ENCODE measurements around the gene ANKRD33B. TPM values are rescaled to one million over a fixed set of nuclear protein-coding genes. Genes with fewer than 3 reads are reported as not detected.

The ANKRD33B gene
- total and polyA plus RNA-seq, 2 of the 8 experiments (the other 6 are each of a cell fraction or from before 2014, with no cell fraction given) = 6.9 to 20.6 TPM

DNA sequence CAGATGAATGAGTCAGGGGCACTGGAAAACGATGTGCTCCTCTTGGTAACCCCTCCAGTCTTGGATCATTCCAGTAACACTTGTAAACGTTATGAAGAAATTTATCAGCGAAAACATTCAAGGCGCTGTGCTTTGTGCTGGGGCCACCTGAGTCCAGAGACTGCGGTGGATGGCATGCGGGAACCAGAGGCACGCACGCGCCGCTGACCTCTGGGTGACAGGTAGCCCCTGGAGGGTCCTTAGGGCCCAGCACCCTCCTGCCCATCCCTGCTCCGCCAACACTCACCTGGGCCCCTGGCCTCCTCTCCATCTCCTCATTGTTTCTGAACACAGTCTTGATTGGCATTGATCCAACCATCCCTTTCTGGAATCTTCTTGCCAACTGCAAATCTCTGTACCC, 110.2 kb downstream of the ANKRD33B start:
- H3K4ac ChIP-seq (replicated peaks; ENCODE audit: insufficient read length, low read depth, low read length) = no peak overlapping the region
- TF ChIP-seq KDM1A (IDR thresholded peaks at IDR 0.05; ENCODE audit: borderline replicate concordance, low read length) = no peak
- TF ChIP-seq KDM4A (IDR thresholded peaks at IDR 0.05; ENCODE audit: low read depth, low read length, severe bottlenecking) = no peak
- TF ChIP-seq ASH2L (IDR thresholded peaks at IDR 0.05; ENCODE audit: low read length) = no peak
- no peak for TF ChIP-seq POU5F1 (IDR thresholded peaks at IDR 0.05; ENCODE audit: low read depth, low read length)
- TF ChIP-seq GTF2F1 (IDR thresholded peaks at IDR 0.05; ENCODE audit: borderline replicate concordance, low read depth, low read length) = no peak
- no peak for TF ChIP-seq SIN3A (conservative IDR thresholded peaks at IDR 0.05 in 1 of 2, IDR thresholded peaks at IDR 0.05 in 1 of 2; ENCODE audit: low read depth in 1 of 2, low read length in 2 of 2)
- TF ChIP-seq RAD21 (IDR thresholded peaks at IDR 0.05 in 1 of 2, conservative IDR thresholded peaks at IDR 0.05 in 1 of 2; ENCODE audit: low read depth in 2 of 2, low read length in 2 of 2) = no peak
- H2BK12ac ChIP-seq (ENCODE audit: low read depth, low read length) = no peak overlapping the region
- H3K56ac ChIP-seq (replicated peaks; ENCODE audit: insufficient read length, low read depth, low read length) = no peak overlapping the region
- H3K23me2 ChIP-seq (ENCODE audit: low read depth, low read length) = peaks cover 6% of the 10 kb centered on the region; the same call in 1 of the 2 replicates
- H2AK5ac ChIP-seq (ENCODE audit: low read depth, low read length) = no peak overlapping the region
- no peak overlapping the region for H3K4me3 ChIP-seq (ENCODE audit: extremely low read depth in 1 of 4, insufficient read depth in 2 of 4, low read depth in 3 of 4, low read length in 4 of 4)
- H3K23ac ChIP-seq (ENCODE audit: insufficient read length) = no peak overlapping the region
- H3K18ac ChIP-seq (ENCODE audit: extremely low read depth, low read length) = no peak overlapping the region
- CTCF ChIA-PET (ENCODE audit: partially characterized antibody) = interaction anchor here (0.7 to 3.6 kb wide), 6 partner anchors 11 to 222 kb away, joined by 3 to 22 read pairs (median 6); no protein-coding TSS in a partner anchor
- H3K9me3 ChIP-seq (ENCODE audit: insufficient read depth in 2 of 2, low read depth in 1 of 2, low read length in 1 of 2) = no peaks in the 10 kb centered on the region
- no peak overlapping the region for H4K8ac ChIP-seq (ENCODE audit: extremely low read depth, insufficient read depth, low read length)
- 88% methylated on average over 11 of the region's 11 CpGs; no CpG with 5 or more reads in 1 of the 2 experiments for WGBS, 2 experiments (ENCODE audit: extremely low coverage in 1 of 2, insufficient coverage in 1 of 2, insufficient read length in 1 of 2, insufficient replicate concordance in 2 of 2, low coverage in 1 of 2, low lambda C conversion rate in 2 of 2, missing lambda C conversion rate in 1 of 2)
- 0 out of 8 replicates have a peak, but pooled peaks cover 0 to 4% (median 0%) of the 10 kb centered on the region in 4 experiments for H3K36me3 ChIP-seq (ENCODE audit: control insufficient read depth in 2 of 4, insufficient read depth in 4 of 4, low read length in 3 of 4)
- peaks cover 0 to 5% of the 10 kb centered on the region in 2 experiments for H4K20me1 ChIP-seq (replicated peaks in 1 of 2; ENCODE audit: control insufficient read depth in 1 of 2, insufficient read depth in 2 of 2, low read length in 2 of 2)
- H3K4me2 ChIP-seq (ENCODE audit: insufficient read depth in 1 of 2, low read depth in 2 of 2, low read length in 2 of 2) = no peak overlapping the region
- no peaks in the 10 kb centered on the region for H3K27me3 ChIP-seq (replicated peaks in 1 of 4; ENCODE audit: control insufficient read depth in 3 of 4, extremely low read depth in 1 of 4, insufficient read depth in 3 of 4, low read length in 3 of 4)
- H4K91ac ChIP-seq (replicated peaks; ENCODE audit: insufficient read length, low read length) = no peak overlapping the region
- DNase-seq (ENCODE audit: low read depth in 1 of 2, low spot score in 2 of 2) (no peak), FAIRE-seq (no peak)
- H2BK15ac ChIP-seq (ENCODE audit: low read length) = no peak overlapping the region
- H3K79me1 ChIP-seq (ENCODE audit: low read depth, low read length) = no peaks in the 10 kb centered on the region; the same call in 1 of the 2 replicates
- H3K9ac ChIP-seq (replicated peaks in 1 of 4; ENCODE audit: extremely low read depth in 1 of 4, low read depth in 3 of 4, low read length in 3 of 4) = no peak overlapping the region
- no peaks in the 10 kb centered on the region for H3K4me1 ChIP-seq (replicated peaks in 1 of 4; ENCODE audit: control insufficient read depth in 3 of 4, insufficient read depth in 4 of 4, low read length in 3 of 4)
- no peak overlapping the region for H3K27ac ChIP-seq (ENCODE audit: low read depth, low read length)
- no peak overlapping the region; the same call in 1 of the 2 replicates for H2BK5ac ChIP-seq (ENCODE audit: low read depth, low read length)
- no peak overlapping the region for H2AFZ ChIP-seq (ENCODE audit: low read length)
- POLR2A ChIA-PET (ENCODE audit: partially characterized antibody) = interaction anchor here (1.5 kb wide), 1 partner anchor 11 kb away, joined by 3 read pairs; no protein-coding TSS in a partner anchor
- H2BK120ac ChIP-seq (replicated peaks; ENCODE audit: low read depth, low read length) = no peak overlapping the region
- H2BK20ac ChIP-seq (ENCODE audit: low read length) = no peak overlapping the region
- no peaks in the 10 kb centered on the region for H3K79me2 ChIP-seq (ENCODE audit: control insufficient read depth in 1 of 2, insufficient read depth in 2 of 2, low read length in 2 of 2)
- H3K14ac ChIP-seq (ENCODE audit: insufficient read length) = no peak overlapping the region
- H4K5ac ChIP-seq (ENCODE audit: insufficient read length, low read depth, low read length) = no peak overlapping the region
